MM.1S (cell line): ENCODE measurements around the gene GRAMD1A.

Experiments used
- DNase-seq: peaks from one replicate; pipeline ENCODE4 v3.0.0-alpha.2; 2015
- H2AFZ ChIP-seq: fragments of 300-600 bp; sonication (generic); 2 replicates; pipeline ENCODE4 v1.6.0; 2016; ENCODE audit warnings: antibody characterized with exemption, low read length
- H3F3A ChIP-seq: fragments of 300-600 bp; sonication (generic); 2 replicates; pipeline ENCODE4 v1.6.1; 2016; ENCODE audit warnings: mild to moderate bottlenecking, antibody characterized with exemption, low read length, moderate library complexity, mixed read lengths; ENCODE audit not compliant: insufficient read depth
- H3K27ac ChIP-seq: fragments of 300-600 bp; sonication (generic); 2 replicates; pipeline ENCODE4 v1.5.1; 2016; ENCODE audit warnings: mild to moderate bottlenecking, low read length
- H3K27me3 ChIP-seq: fragments of 300-600 bp; sonication (generic); replicated peaks from 2 replicates; pipeline ENCODE4 v1.6.0; 2016; ENCODE audit warnings: low read length; ENCODE audit not compliant: insufficient read depth
- H3K36me3 ChIP-seq: fragments of 300-600 bp; sonication (generic); replicated peaks from 2 replicates; pipeline ENCODE4 v1.6.1; 2016; ENCODE audit warnings: mild to moderate bottlenecking, low read length, mixed read lengths; ENCODE audit not compliant: insufficient read depth
- H3K4me1 ChIP-seq: fragments of 300-600 bp; sonication (generic); 2 replicates; pipeline ENCODE4 v1.6.1; 2016; ENCODE audit warnings: low read length, mixed read lengths
- H3K4me2 ChIP-seq: fragments of 300-600 bp; sonication (generic); 2 replicates; pipeline ENCODE4 v1.6.0; 2016; ENCODE audit warnings: low read depth, low read length
- H3K4me3 ChIP-seq: fragments of 300-600 bp; sonication (generic); 2 replicates; pipeline ENCODE4 v1.5.1; 2016; ENCODE audit warnings: low read length, mixed read lengths
- H3K79me2 ChIP-seq: fragments of 300-600 bp; sonication (generic); 2 replicates; pipeline ENCODE4 v1.6.1; 2016; ENCODE audit warnings: mixed run types, low read length, mixed read lengths
- H3K9ac ChIP-seq: fragments of 300-600 bp; sonication (generic); 2 replicates; pipeline ENCODE4 v1.6.1; 2016; ENCODE audit warnings: low read length, mixed read lengths
- H3K9me2 ChIP-seq: fragments of 300-600 bp; sonication (generic); replicated peaks from 2 replicates; pipeline ENCODE4 v1.6.1; 2016; ENCODE audit warnings: mild to moderate bottlenecking, low read length, mixed read lengths; ENCODE audit not compliant: insufficient read depth
- H3K9me3 ChIP-seq: fragments of 300-600 bp; sonication (generic); replicated peaks from 2 replicates; pipeline ENCODE4 v1.6.1; 2016; ENCODE audit warnings: mild to moderate bottlenecking, low read length, mixed read lengths; ENCODE audit not compliant: insufficient read depth
- H4K20me1 ChIP-seq: fragments of 300-600 bp; sonication (generic); 2 replicates; pipeline ENCODE4 v1.6.1; 2016; ENCODE audit warnings: mild to moderate bottlenecking, low read length, moderate library complexity, mixed read lengths; ENCODE audit not compliant: insufficient read depth
- CTCF ChIP-seq: fragments of 300-600 bp; sonication (generic); IDR thresholded peaks from 2 replicates; pipeline ENCODE4 v1.5.1; 2016; ENCODE audit warnings: antibody characterized with exemption, low read length, mixed read lengths
- EZH2 ChIP-seq: fragments of 300-600 bp; sonication (generic); optimal IDR thresholded peaks from 2 replicates; pipeline ENCODE3; 2017; ENCODE audit warnings: low read depth, mild to moderate bottlenecking, antibody characterized with exemption, low read length, mixed read lengths
- EZH2phosphoT487 ChIP-seq: fragments of 300-600 bp; sonication (generic); IDR thresholded peaks from 2 replicates; pipeline ENCODE4 v1.6.1; 2018; ENCODE audit warnings: antibody characterized with exemption, low read length

GRAMD1A gene

GRCh38 chr19:35015270-35015953 is 15.3 kb downstream of the GRAMD1A start:
- H3K4me1 ChIP-seq, result no peaks in the 10 kb centered on the region
- no peak for DNase-seq

GRCh38 chr19:35015954-35016351 is 15.8 kb downstream of the GRAMD1A start:
- H3K4me3 ChIP-seq, result no peak overlapping the region
- no peaks in the 10 kb centered on the region for H3K36me3 ChIP-seq
- H3K79me2 ChIP-seq, result no peaks in the 10 kb centered on the region
- no peak for DNase-seq
- no peak overlapping the region for H3K4me2 ChIP-seq
- H3K4me1 ChIP-seq, result no peaks in the 10 kb centered on the region
- no peaks in the 10 kb centered on the region for H3K27me3 ChIP-seq
- H2AFZ ChIP-seq, result no peak overlapping the region
- H3K9me2 ChIP-seq, result no peaks in the 10 kb centered on the region
- no peak overlapping the region for H3K27ac ChIP-seq
- no peaks in the 10 kb centered on the region for H4K20me1 ChIP-seq
- no peaks in the 10 kb centered on the region for H3K9me3 ChIP-seq
- no peak overlapping the region for H3K9ac ChIP-seq
- H3F3A ChIP-seq, result no peaks in the 10 kb centered on the region
- TF ChIP-seq CTCF (no peak), EZH2phosphoT487 (no peak), EZH2 (no peak)

More at GRCh38 chr19:35015270-35015953, 15.3 kb downstream of the GRAMD1A start:
- Histone ChIP-seq H3K4me2 (no peak overlapping the region), H3K36me3 (no peaks in the 10 kb centered on the region), H3K27me3 (no peaks in the 10 kb centered on the region), H2AFZ (no peak overlapping the region), H3K9ac (no peak overlapping the region), H3K27ac (no peak overlapping the region), H3K79me2 (no peaks in the 10 kb centered on the region), H3F3A (no peaks in the 10 kb centered on the region), H3K9me3 (no peaks in the 10 kb centered on the region), H3K9me2 (no peaks in the 10 kb centered on the region), H4K20me1 (no peaks in the 10 kb centered on the region), H3K4me3 (no peak overlapping the region)
- TF ChIP-seq EZH2 (no peak), EZH2phosphoT487 (no peak), CTCF (no peak)

- no peak overlapping the region for H3K27ac ChIP-seq
- H3K4me2 ChIP-seq, result no peak overlapping the region
- no peak for DNase-seq
- H3F3A ChIP-seq, result no peaks in the 10 kb centered on the region
- H3K4me3 ChIP-seq, result no peak overlapping the region
- H3K9ac ChIP-seq, result no peak overlapping the region
- no peak for TF ChIP-seq EZH2phosphoT487
- no peak for TF ChIP-seq EZH2
- TF ChIP-seq CTCF, result no peak
- no peaks in the 10 kb centered on the region for H3K36me3 ChIP-seq
- no peaks in the 10 kb centered on the region for H3K4me1 ChIP-seq
- H4K20me1 ChIP-seq, result no peaks in the 10 kb centered on the region
- H3K9me3 ChIP-seq, result no peaks in the 10 kb centered on the region
- no peaks in the 10 kb centered on the region for H3K27me3 ChIP-seq
- no peaks in the 10 kb centered on the region for H3K79me2 ChIP-seq
- no peak overlapping the region for H2AFZ ChIP-seq
- H3K9me2 ChIP-seq, result no peaks in the 10 kb centered on the region
These were observed 17.4 kb downstream of the GRAMD1A start for GRCh38 chr19:35017507-35017906.
